GM13976 (cell line): ENCODE results near the gene TAOK3.

ENCODE experiments used
- DNase-seq: peaks from one replicate; pipeline ENCODE4 v3.0.0; 2012; ENCODE audit warnings: low spot score
- in situ Hi-C: fragments of 300-500 bp; cut with MboI; formaldehyde crosslinking; loops from one replicate; pipeline ENCODE4 v1.12.0; 2022; ENCODE audit warnings: low sequenced_read_pairs, mixed read lengths, inconsistent platforms; ENCODE audit not compliant: unreplicated experiment
- TF ChIP-seq, protein P1 (sequence below): IDR thresholded peaks from 2 replicates; pipeline ENCODE4 v1.5.1; 2012; ENCODE audit warnings: borderline replicate concordance, mild to moderate bottlenecking; ENCODE audit not compliant: insufficient read depth; ENCODE audit errors: extremely low read depth, missing control alignments, control extremely low read depth

TAOK3 gene

DNA sequence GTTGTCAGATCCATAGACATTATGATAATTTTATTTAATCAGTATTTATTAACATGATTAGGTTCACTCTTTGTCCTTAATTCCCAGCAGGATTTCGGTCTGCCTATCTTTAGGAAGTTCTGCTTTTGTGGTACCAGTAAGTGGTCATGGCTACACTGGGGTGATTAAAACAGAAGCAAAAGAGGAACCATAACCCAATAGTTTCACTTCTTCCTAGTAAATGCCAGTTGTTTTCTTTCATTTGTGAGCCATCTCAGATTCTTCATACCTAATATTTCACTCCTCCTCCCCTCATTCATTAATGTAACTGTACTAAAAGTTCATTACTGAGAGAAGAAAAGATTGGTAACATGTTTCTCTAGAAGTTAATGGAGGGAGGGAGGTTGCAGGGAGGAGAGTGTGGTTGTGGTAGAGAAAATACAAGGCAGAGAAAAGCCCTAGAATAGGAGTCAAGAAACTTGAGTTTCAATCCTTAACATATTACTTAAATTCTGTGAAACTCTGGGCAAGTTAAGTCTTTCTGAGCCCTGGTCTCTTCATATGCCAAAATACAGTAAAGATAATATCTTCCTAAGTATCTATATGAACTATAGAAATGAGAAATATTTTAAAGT lies 135.5 kb downstream of the TAOK3 start:
- in situ Hi-C loops: no loop called here
- DNase-seq: peak; percentile 56
- TF ChIP-seq, protein P1, sequence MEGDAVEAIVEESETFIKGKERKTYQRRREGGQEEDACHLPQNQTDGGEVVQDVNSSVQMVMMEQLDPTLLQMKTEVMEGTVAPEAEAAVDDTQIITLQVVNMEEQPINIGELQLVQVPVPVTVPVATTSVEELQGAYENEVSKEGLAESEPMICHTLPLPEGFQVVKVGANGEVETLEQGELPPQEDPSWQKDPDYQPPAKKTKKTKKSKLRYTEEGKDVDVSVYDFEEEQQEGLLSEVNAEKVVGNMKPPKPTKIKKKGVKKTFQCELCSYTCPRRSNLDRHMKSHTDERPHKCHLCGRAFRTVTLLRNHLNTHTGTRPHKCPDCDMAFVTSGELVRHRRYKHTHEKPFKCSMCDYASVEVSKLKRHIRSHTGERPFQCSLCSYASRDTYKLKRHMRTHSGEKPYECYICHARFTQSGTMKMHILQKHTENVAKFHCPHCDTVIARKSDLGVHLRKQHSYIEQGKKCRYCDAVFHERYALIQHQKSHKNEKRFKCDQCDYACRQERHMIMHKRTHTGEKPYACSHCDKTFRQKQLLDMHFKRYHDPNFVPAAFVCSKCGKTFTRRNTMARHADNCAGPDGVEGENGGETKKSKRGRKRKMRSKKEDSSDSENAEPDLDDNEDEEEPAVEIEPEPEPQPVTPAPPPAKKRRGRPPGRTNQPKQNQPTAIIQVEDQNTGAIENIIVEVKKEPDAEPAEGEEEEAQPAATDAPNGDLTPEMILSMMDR: no peak

DNA sequence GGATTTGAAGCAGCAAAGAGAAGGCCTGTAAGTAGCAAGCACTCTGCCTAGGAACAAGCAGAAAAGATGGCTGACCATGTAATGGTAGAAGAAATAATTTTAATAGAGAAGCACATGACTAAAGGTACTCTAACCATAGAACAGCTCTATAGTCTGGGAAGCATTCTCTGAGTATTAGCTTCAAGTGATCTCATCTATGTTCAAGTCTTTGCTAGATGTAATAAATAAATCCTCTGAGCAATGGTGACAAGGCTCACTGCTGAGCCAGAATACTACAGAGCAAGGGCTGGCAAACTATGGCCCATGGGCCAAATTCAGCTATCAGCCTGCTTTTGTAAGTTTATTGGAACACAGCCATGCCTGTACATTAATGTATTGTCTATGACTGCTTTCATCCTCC lies 152.0 kb downstream of the TAOK3 start:
- in situ Hi-C loops: no loop called here
- TF ChIP-seq, protein P1: no peak
- no peak for DNase-seq

DNA sequence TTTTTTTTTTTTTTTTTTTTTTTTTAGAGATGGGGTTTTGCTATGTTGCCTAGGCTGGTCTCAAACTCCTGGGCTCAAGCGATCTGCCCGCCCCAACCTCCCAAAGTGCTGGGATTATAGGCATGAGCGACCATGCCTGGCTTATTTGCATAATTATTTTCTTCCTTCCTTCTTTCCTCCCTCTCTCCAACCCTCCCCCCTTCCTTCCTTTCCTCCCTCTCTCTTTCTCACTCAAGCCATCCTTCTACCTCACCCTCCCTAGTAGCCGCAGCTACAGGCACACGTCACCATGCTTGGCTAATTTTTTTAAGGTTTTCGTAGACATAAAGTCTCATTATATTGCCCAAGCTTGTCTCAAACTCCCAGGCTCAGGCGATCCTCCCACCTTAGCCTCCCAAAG lies 152.9 kb downstream of the TAOK3 start:
- TF ChIP-seq, protein P1: no peak
- no peak for DNase-seq
- in situ Hi-C loops: no loop called here

DNA sequence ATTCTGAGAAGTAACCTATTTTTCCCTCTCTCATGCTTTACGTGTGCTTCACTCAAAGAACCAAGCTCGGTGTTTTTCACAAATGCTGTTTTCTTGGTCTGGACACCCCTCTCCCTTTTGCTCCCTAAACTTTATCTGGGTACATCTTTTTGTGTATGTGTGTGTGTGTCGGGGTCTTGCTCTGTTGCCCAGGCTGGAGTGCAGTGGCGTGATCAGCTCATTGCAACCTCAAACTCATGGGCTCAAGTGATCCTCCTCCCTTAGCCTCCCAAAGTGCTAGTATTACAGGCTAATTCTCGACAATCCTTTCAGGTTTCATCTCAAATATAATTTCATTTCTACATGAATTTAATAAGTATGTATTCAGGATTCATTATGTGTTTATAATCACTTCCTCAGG lies 153.6 kb downstream of the TAOK3 start:
- TF ChIP-seq, protein P1: no peak
- DNase-seq: no peak
- in situ Hi-C loops: no loop called here

DNA sequence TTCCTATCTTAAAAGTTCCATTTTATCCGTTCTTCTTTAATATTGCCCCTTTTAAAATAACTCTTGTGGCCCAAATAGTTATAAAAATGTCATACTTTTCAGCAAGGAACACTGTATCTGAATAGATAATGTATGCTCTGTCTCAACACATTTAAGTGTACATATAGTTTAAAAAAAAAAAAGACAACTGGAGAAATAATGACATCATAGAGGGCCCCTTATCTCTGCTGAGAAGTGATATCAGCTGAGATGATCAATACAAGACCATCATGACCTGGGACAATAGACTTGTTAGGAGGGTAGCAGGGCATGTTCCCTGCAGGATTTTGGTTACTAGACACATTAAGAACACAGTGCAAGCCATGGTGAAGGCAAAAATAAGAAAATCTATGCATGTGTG lies 159.3 kb downstream of the TAOK3 start:
- no peak for DNase-seq
- in situ Hi-C loops: no loop called here
- TF ChIP-seq, protein P1: no peak

DNA sequence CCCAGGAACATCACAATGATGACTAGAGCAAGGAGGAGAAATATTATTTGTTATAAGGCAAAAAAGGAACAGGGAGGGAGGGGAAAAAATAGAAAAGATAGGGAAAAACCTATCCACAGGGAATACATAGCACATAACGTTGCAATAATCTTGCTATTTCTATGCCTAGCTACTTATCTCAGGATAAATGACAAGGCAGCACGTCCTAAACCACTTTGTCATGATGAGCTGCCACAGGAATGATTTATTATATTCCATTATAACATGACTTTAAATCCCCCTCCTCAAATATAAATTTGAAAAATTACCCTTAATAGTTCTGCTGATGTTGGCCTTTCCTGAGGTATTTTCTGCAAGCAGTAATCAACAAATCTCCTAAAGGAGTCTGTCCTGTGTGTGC lies 160.1 kb downstream of the TAOK3 start:
- in situ Hi-C loops: no loop called here
- TF ChIP-seq, protein P1: no peak
- DNase-seq: no peak

DNA sequence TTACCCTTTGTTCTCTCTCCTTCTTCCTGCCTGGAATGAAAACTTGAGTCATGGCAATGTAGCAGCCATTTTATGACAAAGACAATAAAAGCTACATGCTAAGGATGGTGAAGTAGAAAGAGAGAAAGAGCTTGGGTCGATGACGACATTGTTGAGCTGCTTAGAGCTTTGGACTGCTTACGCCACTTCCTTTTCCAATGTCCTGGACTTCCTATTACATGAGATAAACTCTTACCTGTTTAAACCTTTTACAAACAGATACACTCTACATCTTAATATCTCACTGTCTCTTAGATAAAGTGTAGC lies 166.6 kb downstream of the TAOK3 start:
- in situ Hi-C loops: no loop called here
- DNase-seq: no peak
- TF ChIP-seq, protein P1: no peak
